ENCODE measurements around the gene DNAI1.

Gene DNAI1

DNA sequence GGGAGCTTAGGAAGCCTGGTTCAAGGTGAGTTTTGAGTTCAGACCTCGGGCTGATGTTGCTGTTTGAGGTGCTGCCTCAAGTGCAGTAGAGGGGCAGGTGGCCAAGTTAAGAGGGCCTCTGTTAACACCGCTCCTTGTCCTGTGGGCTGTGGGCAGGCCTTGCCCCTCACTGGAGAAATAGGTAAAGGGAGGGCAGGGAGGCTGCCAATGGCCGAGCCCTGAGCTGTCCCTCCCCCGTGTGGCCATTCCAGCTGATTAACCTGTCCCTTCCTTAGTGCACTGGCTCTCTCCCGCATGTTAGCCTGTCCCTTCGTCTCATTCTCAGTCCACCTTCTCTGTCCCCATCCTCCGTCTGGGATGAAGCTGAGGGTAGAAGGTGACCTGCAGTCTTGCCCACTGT, 109.5 kb downstream of the DNAI1 start:
- no peak overlapping the region for H3K4me3 ChIP-seq (ENCODE audit: low read length)
- no peak for TF ChIP-seq ZNF274 (IDR thresholded peaks at IDR 0.05; ENCODE audit: low read depth, low read length)

DNA sequence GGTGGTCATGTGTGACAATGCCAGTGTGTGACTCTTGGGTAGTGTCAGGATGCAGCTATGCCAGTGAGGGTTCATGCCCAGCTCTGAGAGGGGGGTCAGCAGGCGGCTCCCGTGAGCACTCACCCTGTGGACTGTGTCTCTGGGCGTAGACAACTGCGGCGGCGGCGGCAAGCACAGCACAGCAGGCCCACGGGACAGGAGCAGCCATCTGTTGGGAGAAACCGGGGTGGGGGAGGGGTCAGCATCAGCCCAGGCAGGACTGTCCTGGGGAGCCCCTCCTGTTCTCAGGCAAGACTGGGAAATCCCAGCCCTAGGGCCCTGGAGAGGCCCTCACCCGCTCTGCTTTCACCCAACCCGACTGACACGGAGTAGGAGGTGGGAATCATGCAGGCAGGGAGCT, 110.2 kb downstream of the DNAI1 start:
- H3K4me3 ChIP-seq (ENCODE audit: low read length) = no peak overlapping the region
- no peak for TF ChIP-seq ZNF274 (IDR thresholded peaks at IDR 0.05; ENCODE audit: low read depth, low read length)

DNA sequence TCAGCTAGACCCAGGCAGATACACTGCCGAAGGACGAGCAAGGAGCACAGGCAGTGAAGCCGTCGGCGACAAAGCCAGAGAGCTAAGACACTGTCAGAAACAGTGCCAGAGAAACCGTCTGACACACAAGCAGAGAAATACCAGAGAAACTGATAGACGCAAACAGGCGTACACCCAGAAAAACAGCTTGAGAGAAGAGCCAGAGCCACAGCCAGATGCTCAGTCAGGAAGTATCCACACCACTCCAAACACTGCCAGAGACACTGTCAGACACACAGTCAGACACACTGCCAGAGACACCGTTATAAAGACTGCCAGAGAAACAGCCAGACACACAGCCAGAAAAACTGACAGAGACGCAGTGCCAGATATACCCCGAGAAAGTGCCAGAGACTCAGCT, 111.8 kb downstream of the DNAI1 start:
- no peak for TF ChIP-seq ZNF274 (IDR thresholded peaks at IDR 0.05; ENCODE audit: low read depth, low read length)

More for the DNA sequence above, 111.8 kb downstream of the DNAI1 start:
- no peak overlapping the region for H3K4me3 ChIP-seq (ENCODE audit: low read length)

Measured in GM08714 (cell line).